HG02759 (cell line): Measurements from ENCODE around the gene PCAT6.
A peak's percentile ranks its signal among the peaks of the same experiment; 100 is the strongest.
"Not testable (repeated sequence)": the region's sequence is repeated elsewhere in the genome, so short reads cannot be mapped to it uniquely, and the experiment has no call there.

Experiments
- ATAC-seq: cut with Tn5 transposase; IDR thresholded peaks from one replicate; pipeline ENCODE4 v1.9.1; 2021; ENCODE audit warnings: mild to moderate bottlenecking, moderate library complexity; ENCODE audit not compliant: unreplicated experiment

The PCAT6 gene

GRCh38 chr1:202810615-202811295, at the start of gene PCAT6:
PCAT6 (plus strand) TSS chr1:202810954.
- ATAC-seq = peak; percentile 84

GRCh38 chr1:202762019-202762418, 48.7 kb upstream of the PCAT6 start:
- ATAC-seq = no peak

GRCh38 chr1:202765721-202766120, 45.0 kb upstream of the PCAT6 start:
- no peak for ATAC-seq

- no peak for ATAC-seq
These were observed 40.6 kb upstream of the PCAT6 start for GRCh38 chr1:202770135-202770534.

GRCh38 chr1:202781180-202781579, 29.6 kb upstream of the PCAT6 start:
- ATAC-seq = no peak

- no peak for ATAC-seq
These were observed 23.9 kb upstream of the PCAT6 start for GRCh38 chr1:202786804-202787203.

GRCh38 chr1:202788800-202789199, 22.0 kb upstream of the PCAT6 start:
- no peak for ATAC-seq

- ATAC-seq = no peak
These were observed 19.5 kb upstream of the PCAT6 start for GRCh38 chr1:202791077-202791747.

GRCh38 chr1:202794051-202794740, 16.6 kb upstream of the PCAT6 start:
- no peak for ATAC-seq

- not testable (repeated sequence) for ATAC-seq
These were observed 15.8 kb upstream of the PCAT6 start for GRCh38 chr1:202794931-202795330.

- ATAC-seq = no peak
These were observed 14.1 kb upstream of the PCAT6 start for GRCh38 chr1:202796670-202797069.

GRCh38 chr1:202798260-202798659, 12.5 kb upstream of the PCAT6 start:
- no peak for ATAC-seq

GRCh38 chr1:202798792-202799331, 11.9 kb upstream of the PCAT6 start:
- no peak for ATAC-seq

GRCh38 chr1:202800742-202801141, 10.0 kb upstream of the PCAT6 start:
- ATAC-seq = no peak

- ATAC-seq = no peak
These were observed 9.6 kb upstream of the PCAT6 start for GRCh38 chr1:202801175-202801574.

- ATAC-seq = no peak
These were observed 8.7 kb upstream of the PCAT6 start for GRCh38 chr1:202802034-202802433.

- ATAC-seq = no peak
These were observed 7.5 kb upstream of the PCAT6 start for GRCh38 chr1:202802998-202803932.

GRCh38 chr1:202804126-202804525, 6.6 kb upstream of the PCAT6 start:
- no peak for ATAC-seq

GRCh38 chr1:202805886-202806844, 4.6 kb upstream of the PCAT6 start:
- no peak for ATAC-seq
